ENCODE results near the gene PRDX6.
A peak's percentile ranks its signal among the peaks of the same experiment; 100 is the strongest.

PRDX6 gene

GRCh38 chr1:173476197-173476664 lies 904 bp upstream of the PRDX6 start:
- H3K4me3 ChIP-seq (replicated peaks; ENCODE audit: low read depth, low read length) = peak overlapping the region; percentile 60
- TF ChIP-seq, protein P1, sequence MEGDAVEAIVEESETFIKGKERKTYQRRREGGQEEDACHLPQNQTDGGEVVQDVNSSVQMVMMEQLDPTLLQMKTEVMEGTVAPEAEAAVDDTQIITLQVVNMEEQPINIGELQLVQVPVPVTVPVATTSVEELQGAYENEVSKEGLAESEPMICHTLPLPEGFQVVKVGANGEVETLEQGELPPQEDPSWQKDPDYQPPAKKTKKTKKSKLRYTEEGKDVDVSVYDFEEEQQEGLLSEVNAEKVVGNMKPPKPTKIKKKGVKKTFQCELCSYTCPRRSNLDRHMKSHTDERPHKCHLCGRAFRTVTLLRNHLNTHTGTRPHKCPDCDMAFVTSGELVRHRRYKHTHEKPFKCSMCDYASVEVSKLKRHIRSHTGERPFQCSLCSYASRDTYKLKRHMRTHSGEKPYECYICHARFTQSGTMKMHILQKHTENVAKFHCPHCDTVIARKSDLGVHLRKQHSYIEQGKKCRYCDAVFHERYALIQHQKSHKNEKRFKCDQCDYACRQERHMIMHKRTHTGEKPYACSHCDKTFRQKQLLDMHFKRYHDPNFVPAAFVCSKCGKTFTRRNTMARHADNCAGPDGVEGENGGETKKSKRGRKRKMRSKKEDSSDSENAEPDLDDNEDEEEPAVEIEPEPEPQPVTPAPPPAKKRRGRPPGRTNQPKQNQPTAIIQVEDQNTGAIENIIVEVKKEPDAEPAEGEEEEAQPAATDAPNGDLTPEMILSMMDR (IDR thresholded peaks at IDR 0.05; ENCODE audit: low read depth, low read length, missing control alignments) = no peak
- DNase-seq (ENCODE audit: extremely low read depth, low read depth) = no peak

DNA sequence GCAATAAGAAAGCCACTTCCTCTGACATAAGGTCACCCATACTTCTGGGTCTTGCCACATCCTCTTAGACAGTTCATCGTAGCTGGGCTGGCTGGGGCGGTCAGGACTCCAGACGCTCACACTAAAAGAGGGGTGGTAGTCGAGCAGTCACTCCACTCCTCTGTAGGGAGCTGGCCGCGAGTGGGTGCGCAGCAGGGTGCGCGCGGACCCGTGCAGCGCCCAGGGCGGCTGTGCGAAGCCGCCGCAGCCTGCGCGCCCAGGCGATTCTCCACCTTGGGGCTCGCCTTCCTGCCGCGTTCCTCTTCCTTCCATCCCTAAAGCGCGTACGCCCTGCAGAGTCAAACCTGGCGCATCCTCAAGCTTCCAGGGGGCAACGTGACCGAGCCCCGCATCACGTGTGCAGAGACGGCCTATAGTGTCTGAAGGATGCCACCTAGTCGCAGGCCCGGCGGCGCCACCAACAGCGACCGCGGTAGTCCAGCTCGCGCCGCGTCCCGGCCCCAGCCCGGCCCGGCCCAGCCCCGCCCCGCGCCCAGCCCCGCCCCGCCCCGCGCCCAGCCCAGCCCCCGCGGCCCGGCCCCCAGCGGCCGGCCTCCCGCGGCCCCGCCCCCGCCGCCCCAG lies 360 bp upstream of the PRDX6 start:
- DNase-seq (ENCODE audit: extremely low read depth, low read depth) = peak; percentile 77
- TF ChIP-seq, protein P1 (IDR thresholded peaks at IDR 0.05; ENCODE audit: low read depth, low read length, missing control alignments) = no peak
- peak overlapping the region; percentile 89 for H3K4me3 ChIP-seq (replicated peaks; ENCODE audit: low read depth, low read length)

- H3K4me3 ChIP-seq (replicated peaks; ENCODE audit: low read depth, low read length) = peak overlapping the region; percentile 89
- TF ChIP-seq, protein P1 (IDR thresholded peaks at IDR 0.05; ENCODE audit: low read depth, low read length, missing control alignments) = no peak
- DNase-seq (ENCODE audit: extremely low read depth, low read depth) = peak; percentile 29
Observed at GRCh38 chr1:173478094-173478674, 1.0 kb downstream of the PRDX6 start.

DNA sequence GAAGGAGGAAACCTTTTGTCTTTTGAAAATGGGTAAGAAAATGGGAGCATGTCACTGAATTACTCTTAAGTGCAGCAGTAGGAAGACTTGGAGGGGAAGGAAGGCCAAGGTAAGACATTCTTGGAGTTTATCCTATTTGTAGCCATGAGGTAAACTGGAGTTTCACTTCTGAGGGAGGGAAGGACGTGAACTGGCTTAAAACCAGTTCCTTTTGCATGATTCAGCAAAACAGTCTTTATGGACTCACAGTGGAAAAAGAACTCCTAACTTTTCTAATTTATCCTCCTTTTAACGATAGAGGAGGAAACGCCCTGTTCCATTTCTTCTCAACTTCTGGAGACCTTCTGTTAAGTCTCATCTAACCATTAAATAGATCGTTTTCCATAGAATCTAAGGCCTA lies 2.5 kb downstream of the PRDX6 start:
- H3K4me3 ChIP-seq (replicated peaks; ENCODE audit: low read depth, low read length) = peak overlapping the region; percentile 89
- no peak for DNase-seq (ENCODE audit: extremely low read depth, low read depth)
- TF ChIP-seq, protein P1 (IDR thresholded peaks at IDR 0.05; ENCODE audit: low read depth, low read length, missing control alignments) = no peak

GRCh38 chr1:173481195-173481772 lies 4.1 kb downstream of the PRDX6 start:
- no peak overlapping the region for H3K4me3 ChIP-seq (replicated peaks; ENCODE audit: low read depth, low read length)
- no peak for DNase-seq (ENCODE audit: extremely low read depth, low read depth)
- TF ChIP-seq, protein P1 (IDR thresholded peaks at IDR 0.05; ENCODE audit: low read depth, low read length, missing control alignments) = no peak

DNA sequence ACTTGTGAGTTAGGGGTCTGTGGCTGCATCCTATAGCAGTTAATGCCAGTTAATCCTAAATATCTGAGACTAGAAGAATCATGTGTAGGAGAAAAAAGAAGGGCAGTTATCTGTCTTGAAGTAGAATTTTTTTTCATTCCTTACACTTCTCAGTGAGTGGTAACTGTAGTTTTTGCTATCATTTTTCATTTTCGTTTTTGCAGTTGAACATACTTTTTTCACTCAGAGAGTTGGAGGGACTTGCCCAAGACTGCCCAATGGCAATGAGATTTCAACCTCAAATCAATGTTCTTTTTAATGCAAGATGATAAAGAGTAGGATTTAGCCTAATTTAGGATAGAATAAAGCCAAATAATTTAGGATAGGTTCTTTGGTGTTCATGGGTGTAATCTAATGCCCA lies 5.5 kb downstream of the PRDX6 start:
- H3K4me3 ChIP-seq (replicated peaks; ENCODE audit: low read depth, low read length) = no peak overlapping the region
- no peak for DNase-seq (ENCODE audit: extremely low read depth, low read depth)
- TF ChIP-seq, protein P1 (IDR thresholded peaks at IDR 0.05; ENCODE audit: low read depth, low read length, missing control alignments) = no peak
